CD4-positive, alpha-beta T cell treated with Interleukin-2 at 100 ng/mL for 4 hours (primary cell): ENCODE results near the gene C6orf89.
"Not testable (repeated sequence)": the region's sequence is repeated elsewhere in the genome, so short reads cannot be mapped to it uniquely, and the experiment has no call there.

Source experiments
- DNase-seq: peaks from one replicate; pipeline ENCODE4 v3.0.0-alpha.2; 2020; ENCODE audit warnings: low spot score

C6orf89 gene

DNA sequence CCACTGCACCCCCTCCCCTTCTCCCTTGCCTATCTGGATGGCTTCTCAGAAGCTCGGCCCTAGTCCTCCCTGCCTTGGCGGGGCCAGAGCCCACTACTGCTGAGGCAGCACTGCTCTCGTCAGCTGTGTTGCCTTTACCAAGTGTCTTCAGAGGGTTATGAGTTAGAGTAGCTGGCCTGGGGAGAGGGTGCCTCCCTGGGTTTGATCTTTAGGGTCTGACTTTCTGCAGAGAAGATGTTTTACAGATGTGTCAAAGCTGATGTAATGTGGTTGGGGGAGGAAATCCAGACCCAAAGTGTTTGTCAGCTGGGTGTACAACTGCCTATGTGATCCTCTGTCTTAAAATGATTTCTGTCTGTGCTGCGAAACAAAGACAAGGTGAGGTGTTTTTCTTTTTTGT lies 38.4 kb downstream of the C6orf89 start:
- DNase-seq, result no peak

DNA sequence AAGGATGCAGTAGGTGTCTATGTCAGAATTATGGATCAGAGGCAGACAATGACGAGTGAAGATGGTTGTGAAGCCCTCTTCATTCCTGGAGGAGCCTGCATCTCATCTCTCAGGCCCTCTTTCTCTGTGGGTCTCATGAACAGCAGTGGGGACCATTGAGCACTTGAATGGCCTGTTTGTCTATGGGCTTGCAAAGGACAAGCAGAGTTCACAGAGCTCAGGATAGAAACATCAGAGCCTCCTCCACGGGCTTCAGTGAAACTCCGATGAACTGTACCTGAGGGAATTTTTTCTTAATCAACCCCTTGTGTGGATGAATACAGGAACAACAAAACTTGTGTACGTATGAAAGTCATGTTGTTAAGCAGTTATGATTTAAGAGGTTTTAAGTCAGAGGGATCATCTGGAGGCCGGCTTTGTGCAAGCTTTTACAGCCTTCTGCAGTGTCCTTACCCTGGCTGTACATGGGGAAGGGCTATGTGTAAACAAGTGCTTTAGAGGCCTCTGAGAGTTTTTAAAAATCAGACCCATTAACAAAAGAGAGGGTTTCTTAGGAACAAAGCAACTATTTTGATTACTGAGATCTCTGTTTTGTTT lies 39.1 kb downstream of the C6orf89 start:
- no peak for DNase-seq

DNA sequence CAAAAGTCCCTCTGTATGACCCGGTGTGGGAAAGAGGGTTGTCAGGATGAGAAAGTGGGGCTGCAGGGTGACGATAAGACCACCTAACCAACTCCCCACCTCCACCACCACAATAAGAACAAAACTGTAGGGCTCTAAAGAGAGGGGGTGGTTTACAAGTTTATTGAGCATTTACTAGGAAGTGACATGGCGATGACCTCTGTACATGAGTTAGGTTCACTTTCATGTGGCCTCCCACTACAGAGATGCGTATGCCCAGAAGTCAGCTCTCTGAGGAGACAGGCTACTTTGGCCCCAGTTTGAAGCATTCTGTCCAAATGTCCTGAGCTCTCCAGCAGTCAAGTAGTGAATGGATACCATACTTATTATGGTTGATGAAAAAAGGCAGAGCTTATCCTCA lies 40.1 kb downstream of the C6orf89 start:
- DNase-seq, result no peak

DNA sequence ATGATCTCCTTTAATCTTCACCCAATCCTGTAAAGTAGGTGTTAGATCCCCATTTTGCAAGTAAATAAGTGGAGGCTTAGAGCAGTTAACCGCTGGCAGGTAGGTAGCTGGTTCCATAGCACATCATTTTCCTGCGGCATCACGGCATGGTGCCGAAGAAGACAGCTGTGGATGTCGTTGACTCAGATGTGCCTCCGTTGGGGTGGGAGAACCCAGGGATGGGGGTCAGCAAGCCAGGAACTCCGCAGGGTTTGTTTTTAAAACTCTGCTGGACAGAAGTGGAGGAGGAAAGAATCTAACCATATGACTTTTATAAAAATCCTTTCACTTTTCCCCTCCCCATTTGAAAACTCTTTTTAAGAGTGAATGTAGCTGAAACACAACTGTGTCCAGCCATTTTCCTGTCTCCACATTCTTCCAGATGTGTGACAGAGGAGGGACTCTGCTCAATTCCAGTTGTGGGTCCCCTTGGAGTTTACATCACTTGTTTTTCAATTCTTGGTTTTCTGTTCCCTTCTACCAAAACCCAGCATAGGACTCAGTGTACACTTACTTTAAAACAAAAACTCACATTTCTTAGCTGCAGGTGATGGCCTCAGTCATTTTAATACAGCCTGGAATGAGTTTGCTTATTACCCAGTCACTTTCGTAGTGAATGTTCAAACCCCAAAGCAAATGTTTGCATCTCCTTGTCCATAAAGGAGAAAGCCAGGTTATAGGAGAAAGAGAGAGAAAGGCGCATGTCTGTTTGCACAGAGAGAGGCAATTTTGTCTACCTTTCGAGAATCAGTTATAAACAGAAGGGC lies 41.2 kb downstream of the C6orf89 start:
- no peak for DNase-seq

DNA sequence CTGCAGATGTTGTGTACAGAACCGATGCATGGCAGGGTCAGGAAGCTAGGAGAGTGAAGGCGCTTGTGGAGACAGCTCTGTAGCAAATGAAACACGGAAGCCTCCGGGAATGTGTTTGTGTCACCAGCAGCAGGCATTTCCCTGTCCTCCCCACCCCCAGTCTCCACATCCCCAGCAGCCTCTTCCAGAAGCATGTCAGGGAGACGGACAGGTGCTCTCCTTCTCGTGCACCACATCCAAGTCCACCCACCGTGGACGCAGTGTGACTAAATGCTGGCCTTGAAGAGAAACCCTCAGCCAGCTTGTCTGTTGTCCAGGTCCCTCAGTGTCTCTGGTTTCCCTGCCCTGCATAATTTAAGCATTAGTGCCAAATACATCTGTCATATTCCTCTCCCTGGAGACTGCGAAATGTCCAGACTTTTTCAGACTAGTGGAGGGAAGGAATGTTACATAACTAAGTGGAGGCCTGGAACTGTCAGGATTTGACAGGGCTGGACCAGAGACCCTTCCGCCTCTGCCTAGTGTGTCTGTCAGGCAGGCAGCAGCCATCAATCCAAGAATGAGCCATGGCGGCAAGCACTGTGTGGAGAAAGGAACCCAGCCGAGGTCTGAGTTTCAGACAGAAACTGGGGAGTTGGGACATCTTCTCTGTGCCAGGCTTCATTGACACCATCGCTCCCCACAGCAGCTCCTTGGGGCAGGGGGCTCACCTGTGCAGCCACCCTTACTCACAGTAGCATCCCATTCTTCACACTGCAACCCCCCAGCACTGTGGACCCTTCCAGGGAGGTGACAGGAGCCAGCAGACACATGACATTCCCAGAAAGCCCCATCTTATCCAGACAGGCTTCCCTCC lies 42.2 kb downstream of the C6orf89 start:
- DNase-seq, result no peak

DNA sequence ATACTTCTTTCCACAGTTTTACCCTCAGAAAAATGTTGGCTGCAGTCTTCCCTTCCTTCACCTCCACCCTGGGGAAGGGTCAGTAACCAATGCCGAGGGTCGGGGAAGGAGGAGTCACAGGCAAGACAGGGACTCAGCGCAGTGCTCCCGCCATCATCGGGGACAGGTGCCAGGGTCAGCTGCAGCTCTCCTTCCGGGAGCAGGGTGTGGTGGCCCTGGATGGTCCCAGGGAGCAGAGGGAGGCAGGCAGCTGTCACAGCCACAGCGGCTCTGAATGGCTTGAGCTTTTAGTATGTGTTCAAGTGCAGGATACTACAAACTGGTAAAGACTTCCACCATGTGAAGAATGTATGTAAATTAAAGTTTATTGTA lies 42.8 kb downstream of the C6orf89 start:
- no peak for DNase-seq

DNA sequence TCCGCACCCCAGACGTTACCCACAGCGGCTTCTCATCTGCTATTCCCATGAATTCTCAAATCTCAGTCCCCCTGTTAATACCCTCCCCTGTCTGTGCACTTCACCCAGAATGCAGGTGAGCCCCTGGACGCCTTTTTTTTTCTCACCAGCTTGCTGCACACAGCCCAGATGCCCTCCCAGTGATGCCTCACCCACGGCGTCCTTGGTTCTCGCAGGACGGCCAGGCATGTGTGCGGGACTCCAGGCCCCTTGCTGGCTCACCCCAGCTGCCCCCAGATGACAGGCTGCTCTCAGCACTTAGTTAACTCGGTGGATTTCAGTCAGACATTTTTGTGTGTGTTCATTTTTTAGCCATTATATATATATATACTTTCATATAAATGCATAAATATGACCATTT lies 43.4 kb downstream of the C6orf89 start:
- no peak for DNase-seq

DNA sequence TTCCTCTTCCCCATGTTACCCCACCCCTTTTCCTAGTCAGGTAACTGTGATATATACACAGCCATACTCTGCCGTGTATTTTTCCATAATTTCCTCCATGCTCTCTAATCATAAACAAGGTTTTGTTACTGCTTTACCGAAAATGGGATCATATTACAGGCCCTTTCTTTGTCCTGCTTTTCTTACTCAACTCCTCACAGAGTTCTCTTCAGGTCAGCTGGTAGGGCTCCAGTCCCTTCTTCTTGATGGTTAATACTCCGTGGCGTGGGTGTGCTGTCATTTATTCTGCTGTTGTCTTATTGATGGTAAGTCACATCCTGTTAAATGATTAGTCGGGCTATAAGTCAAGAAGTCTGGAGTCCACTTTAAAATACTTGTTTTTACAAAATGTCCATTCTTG lies 43.9 kb downstream of the C6orf89 start:
- DNase-seq, result no peak

DNA sequence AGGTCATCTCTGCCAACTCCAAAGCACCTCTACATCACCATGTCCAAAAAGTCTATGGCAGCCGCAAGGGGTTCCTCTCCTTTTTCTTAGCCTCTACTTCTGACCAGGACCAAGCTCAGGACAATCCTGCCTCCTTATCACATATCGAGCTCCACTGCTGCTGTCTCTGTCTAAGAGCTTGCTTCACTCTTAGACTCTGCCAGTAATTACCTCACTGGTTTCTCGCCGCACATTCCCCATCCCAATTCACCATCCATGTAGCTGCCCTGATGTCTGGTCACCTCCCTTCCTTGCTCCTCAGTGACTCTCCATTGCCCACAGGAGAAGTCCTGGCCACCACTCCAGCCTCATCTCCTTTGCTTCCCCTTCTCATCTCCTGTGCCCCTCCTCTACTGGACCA lies 44.7 kb downstream of the C6orf89 start:
- no peak for DNase-seq

DNA sequence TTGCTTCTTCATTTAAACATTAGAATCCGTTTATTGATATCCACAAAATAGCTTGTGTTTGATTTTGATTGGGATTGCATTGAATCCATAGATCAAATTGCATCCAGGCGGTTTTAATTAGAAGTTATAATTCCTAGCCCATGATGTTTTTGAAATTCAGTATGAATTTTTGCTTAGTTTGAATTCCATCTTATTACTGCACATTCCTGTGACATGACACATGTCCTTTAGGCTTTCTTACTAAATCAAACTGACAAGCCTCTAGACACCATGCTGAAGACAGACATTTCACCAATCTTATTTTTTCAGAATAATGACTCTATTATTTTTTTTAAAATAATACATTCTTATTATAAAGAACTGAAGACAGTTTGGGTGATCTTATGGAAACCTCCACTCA lies 47.4 kb downstream of the C6orf89 start:
- no peak for DNase-seq

DNA sequence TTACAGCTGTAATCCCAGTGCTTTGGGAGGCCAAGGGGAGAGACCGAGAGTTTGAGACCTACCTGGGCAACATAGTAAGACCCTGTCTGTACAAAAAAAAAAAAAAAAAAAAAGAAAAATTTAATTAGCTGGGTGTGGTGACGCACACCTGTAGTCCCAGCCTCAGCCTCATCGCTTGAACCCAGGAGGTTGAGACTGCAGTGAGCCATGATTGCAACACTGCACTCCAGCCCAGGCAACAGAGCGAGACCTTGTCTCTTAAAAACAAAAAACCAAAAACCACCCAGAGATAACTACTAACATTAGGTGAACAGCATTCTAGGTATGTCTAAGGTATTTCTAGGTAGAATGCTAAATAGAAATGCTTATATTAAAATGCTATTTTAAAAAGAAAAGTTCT lies 47.8 kb downstream of the C6orf89 start:
- no peak for DNase-seq

DNA sequence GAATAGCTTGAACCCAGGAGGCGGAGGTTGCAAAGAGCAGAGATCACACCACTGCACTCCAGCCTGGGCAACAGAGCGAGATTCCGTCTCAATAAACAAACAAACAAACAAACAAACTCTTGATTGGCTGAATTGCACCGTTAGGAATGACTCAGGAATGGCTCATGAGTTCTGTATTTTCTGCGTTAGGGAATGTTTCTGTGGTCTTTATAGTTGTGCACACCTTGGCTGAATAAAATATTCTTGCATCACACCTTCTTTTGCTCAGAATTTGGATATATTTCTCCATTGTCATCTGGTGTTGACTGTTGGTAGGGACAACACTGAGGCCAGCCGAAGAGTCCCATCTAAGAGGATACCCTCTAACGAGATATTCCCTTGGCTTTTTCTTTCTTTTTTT lies 49.1 kb downstream of the C6orf89 start:
- DNase-seq, result no peak

DNA sequence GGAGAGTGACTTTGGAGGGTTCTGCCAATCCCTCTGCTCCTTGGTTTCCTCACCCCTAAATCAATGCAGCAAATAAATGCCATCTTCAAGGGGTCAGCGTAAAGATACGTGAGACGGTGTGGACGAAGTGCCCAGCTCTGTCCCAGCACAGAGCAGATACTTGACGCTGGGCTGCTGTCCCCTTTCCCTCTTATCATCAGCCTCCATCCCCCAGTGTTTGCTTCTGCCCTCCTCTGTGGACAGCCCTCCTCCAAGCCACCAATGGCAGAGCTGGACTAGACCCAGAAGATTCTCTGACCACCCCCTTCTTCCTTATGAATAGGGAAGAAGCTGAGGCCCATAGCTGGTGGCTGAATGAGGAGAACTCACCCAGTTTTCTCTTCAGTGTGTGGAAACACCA lies 51.1 kb downstream of the C6orf89 start:
- DNase-seq, result no peak

DNA sequence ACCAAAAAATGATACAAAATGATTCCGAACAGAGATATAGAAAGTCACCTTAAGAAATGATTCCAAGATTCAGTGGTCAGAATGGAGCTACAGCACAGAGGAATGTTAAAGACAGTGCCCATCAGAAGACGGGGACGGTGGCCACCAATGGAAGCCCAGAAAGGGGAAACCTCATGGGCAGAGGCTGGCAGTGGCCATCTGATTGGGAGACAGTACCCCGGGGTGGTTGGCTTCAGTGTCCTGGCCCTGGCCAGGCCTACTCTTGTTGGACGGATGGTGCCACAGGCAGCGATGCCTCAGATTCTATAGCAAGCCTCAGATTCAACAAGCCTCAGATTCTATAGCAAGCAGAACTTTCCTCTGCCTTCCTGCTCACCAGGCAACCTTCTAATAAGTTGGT lies 52.1 kb downstream of the C6orf89 start:
- no peak for DNase-seq

DNA sequence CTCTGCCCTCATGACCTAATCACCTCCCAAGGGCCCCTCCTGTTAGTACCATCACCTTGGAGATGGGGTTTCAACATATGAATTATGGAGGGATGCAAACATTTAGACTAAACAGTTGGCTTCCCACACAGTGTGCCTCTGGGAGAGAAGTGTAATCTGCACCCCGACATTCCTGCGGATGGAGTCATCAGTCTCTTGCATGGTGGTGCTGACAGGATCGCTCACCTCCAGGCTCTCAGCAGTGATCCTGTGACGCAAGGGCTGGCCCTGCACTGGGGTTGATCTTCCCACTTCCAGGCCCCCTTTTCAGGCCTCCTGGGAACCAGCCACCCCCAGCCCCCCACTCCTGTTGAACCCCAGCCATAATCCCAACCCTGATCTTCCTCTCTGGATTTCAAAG lies 52.8 kb downstream of the C6orf89 start:
- no peak for DNase-seq

DNA sequence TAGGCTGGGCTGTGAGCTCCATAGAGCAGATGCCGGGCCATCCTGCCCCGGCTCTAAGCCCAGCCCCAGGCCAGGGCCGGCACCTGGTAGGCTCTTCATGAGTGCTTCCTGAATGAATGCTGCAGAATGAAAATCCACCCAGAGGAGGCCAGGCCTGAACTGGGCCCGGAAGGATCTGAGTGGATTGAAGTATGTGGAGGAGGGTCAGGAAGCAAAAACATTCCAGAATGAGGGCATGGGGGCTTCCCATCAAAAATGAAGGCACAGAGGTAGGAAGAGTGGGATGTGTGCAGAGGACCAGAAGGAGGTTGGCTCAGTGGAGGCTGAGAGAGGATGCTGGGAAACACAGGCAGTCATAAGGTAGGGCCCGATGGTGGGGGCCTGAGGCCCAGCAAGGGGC lies 53.3 kb downstream of the C6orf89 start:
- not testable (repeated sequence) for DNase-seq

DNA sequence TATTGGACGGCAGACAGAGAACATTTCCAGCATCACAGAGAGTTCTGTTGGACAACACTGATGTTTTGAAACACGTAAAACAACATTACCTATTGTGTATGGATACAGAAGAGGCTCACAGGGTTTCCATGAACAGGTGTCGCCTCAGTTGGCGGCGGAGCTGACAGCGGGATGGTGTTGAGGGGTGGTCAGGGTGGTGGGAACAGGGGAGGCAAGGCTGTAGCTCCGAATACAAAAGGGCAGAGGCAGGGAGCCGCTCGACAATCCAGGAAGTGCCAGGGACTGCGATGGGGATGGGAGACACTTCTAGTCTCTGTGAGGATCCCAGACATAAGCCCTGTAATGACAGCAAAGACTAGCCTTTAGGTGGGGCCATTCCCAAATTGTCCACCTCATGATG lies 54.3 kb downstream of the C6orf89 start:
- DNase-seq, result no peak

DNA sequence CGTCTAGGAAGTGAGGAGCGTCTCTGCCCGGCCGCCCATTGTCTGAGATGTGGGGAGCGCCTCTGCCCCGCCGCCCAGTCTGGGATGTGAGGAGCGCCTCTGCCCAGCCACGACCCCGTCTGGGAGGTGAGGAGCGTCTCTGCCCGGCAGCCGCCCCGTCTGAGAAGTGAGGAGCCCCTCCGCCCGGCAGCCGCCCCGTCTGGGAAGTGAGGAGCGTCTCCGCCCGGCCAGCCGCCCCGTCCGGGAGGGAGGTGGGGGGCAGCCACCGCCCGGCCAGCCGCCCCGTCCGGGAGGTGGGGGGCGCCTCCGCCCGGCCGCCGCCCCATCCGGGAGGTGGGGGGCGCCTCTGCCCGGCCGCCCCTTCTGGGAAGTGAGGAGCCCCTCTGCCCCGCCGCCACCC lies 55.8 kb downstream of the C6orf89 start:
- not testable (repeated sequence) for DNase-seq

DNA sequence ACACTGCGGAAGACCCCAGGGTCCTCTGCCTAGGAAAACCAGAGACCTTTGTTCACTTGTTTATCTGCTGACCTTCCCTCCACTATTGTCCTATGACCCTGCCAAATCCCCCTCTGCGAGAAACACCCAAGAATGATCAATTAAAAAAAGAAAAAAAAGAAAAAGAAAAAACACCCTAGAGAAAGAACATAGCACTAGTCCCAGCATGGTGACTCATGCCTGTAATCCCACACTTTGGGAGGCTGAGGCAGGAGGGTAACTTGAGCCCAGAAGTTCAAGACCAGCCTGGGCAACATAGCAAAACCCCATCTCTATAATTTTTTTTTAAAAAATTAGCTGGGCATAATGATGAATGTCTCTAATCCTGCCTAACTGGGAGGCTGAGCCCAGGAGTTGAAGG lies 56.6 kb downstream of the C6orf89 start:
- not testable (repeated sequence) for DNase-seq

DNA sequence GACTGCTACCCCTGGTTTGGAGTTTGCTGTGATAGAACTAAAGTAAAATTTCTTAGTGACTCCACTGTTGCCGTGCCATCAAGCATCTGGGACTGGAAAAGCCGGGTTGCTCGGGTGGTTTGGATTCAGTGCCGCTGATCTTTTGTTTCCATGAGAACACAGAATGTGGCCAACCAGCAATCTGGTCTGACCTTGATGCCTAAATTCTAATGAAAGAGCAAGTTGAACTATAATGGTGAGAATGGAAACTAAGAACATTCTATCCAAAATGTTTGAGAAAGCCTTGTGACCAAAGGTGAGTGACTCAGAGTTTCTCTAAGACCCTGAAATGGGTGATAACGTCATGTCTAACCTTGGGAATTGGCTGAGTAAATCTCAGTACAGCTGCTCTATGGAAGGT lies 58.9 kb downstream of the C6orf89 start:
- no peak for DNase-seq

DNA sequence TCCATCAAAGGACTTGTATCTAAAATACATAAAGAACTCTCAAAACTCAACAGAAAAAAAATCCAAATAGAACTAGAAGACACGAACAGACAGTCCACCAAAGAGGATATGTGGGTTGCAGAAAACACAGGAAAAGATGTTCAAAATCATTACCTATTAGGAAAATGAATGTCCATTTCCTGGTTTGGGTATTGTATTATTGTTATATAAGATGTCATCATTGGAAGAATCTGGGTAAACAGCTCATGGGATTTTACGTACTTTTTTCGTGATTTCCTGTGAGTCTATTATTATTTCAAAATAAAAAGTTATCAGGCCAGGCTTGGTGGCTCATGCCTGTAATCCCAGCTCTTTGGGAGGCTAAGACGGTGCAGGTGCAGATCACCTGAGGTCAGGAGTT lies 59.5 kb downstream of the C6orf89 start:
- DNase-seq, result no peak

DNA sequence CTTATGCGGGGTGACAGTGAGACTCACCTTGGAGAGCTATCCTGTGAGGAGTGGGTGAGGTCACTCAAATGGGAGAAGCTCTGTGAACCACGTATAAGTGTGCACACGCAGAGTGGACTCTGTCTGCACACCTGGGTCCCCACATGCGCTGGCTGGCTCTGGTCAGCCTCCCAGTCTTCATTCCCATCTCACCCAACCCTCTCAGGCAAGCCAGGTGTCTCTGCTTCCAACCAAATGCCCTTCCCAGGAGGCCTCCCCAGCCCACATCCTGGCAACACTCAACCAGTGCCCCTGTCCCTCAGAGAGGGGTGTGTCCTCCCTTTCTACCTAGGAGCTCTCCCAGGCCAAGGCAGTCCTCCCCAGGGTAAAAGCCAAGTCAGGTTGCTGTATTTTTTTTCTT lies 60.8 kb downstream of the C6orf89 start:
- no peak for DNase-seq
